Measurements from ENCODE around the gene PI4K2B.
"Not testable (repeated sequence)": the region's sequence is repeated elsewhere in the genome, so short reads cannot be mapped to it uniquely, and the experiment has no call there.

Gene PI4K2B

GRCh38 chr4:25253786-25254185 lies 20.0 kb downstream of the PI4K2B start:
- ATAC-seq; H3K27ac Mint-ChIP-seq; DNase-seq (ENCODE audit: low spot score in 2 of 2); H3K4me3 Mint-ChIP-seq; H3K9me3 Mint-ChIP-seq: not testable (repeated sequence)
- Mint-ChIP-seq H3K4me1 (peaks cover 20% of the 10 kb centered on the region), H3K36me3 (peaks cover 46% of the 10 kb centered on the region)

GRCh38 chr4:25258980-25259578 lies 25.2 kb downstream of the PI4K2B start:
- Mint-ChIP-seq H3K36me3 (peaks cover 98% of the 10 kb centered on the region), H3K27ac (no peak overlapping the region), H3K4me3 (no peak overlapping the region), H3K9me3 (no peaks in the 10 kb centered on the region), H3K4me1 (no peaks in the 10 kb centered on the region)
- DNase-seq (ENCODE audit: low spot score in 2 of 2) (no peak), ATAC-seq (no peak)

GRCh38 chr4:25271866-25272265 lies 38.0 kb downstream of the PI4K2B start:
- Mint-ChIP-seq H3K9me3 (no peaks in the 10 kb centered on the region), H3K4me3 (no peak overlapping the region), H3K36me3 (peaks cover 59% of the 10 kb centered on the region), H3K27ac (no peak overlapping the region), H3K4me1 (no peaks in the 10 kb centered on the region)
- ATAC-seq (no peak), DNase-seq (ENCODE audit: low spot score in 2 of 2) (no peak)

GRCh38 chr4:25280210-25280609 lies 46.4 kb downstream of the PI4K2B start:
- ATAC-seq: peak; percentile 44
- Mint-ChIP-seq H3K9me3 (no peaks in the 10 kb centered on the region), H3K36me3 (peaks cover 35% of the 10 kb centered on the region), H3K4me1 (no peaks in the 10 kb centered on the region), H3K4me3 (no peak overlapping the region), H3K27ac (no peak overlapping the region)
- DNase-seq (ENCODE audit: low spot score in 2 of 2): no peak

GRCh38 chr4:25283948-25284347 lies 50.1 kb downstream of the PI4K2B start:
- H3K4me3 Mint-ChIP-seq: no peak overlapping the region
- ATAC-seq (no peak), DNase-seq (ENCODE audit: low spot score in 2 of 2) (no peak)
- no peak overlapping the region for H3K27ac Mint-ChIP-seq
- H3K4me1 Mint-ChIP-seq: no peaks in the 10 kb centered on the region
- H3K36me3 Mint-ChIP-seq: peaks cover 14% of the 10 kb centered on the region
- peaks cover 10% of the 10 kb centered on the region for H3K9me3 Mint-ChIP-seq

GRCh38 chr4:25284466-25284865 lies 50.6 kb downstream of the PI4K2B start:
- H3K4me3 Mint-ChIP-seq: no peak overlapping the region
- ATAC-seq (no peak), DNase-seq (ENCODE audit: low spot score in 2 of 2) (no peak)
- peaks cover 9% of the 10 kb centered on the region for H3K36me3 Mint-ChIP-seq
- H3K27ac Mint-ChIP-seq: no peak overlapping the region
- no peaks in the 10 kb centered on the region for H3K4me1 Mint-ChIP-seq
- H3K9me3 Mint-ChIP-seq: peaks cover 10% of the 10 kb centered on the region

GRCh38 chr4:25290490-25291067 lies 56.7 kb downstream of the PI4K2B start:
- Mint-ChIP-seq H3K36me3 (no peaks in the 10 kb centered on the region), H3K4me3 (no peak overlapping the region), H3K9me3 (peaks cover 10% of the 10 kb centered on the region), H3K27ac (no peak overlapping the region), H3K4me1 (no peaks in the 10 kb centered on the region)
- ATAC-seq: no peak
- no peak for DNase-seq (ENCODE audit: low spot score in 2 of 2)

- no peak for DNase-seq (ENCODE audit: low spot score in 2 of 2)
- ATAC-seq: no peak
- Mint-ChIP-seq H3K4me3 (no peak overlapping the region), H3K4me1 (no peaks in the 10 kb centered on the region), H3K9me3 (peaks cover 10% of the 10 kb centered on the region), H3K27ac (no peak overlapping the region), H3K36me3 (no peaks in the 10 kb centered on the region)
These were observed 57.4 kb downstream of the PI4K2B start for GRCh38 chr4:25291158-25291733.

- no peak for DNase-seq (ENCODE audit: low spot score in 2 of 2)
- Mint-ChIP-seq H3K27ac (no peak overlapping the region), H3K4me3 (no peak overlapping the region), H3K9me3 (no peaks in the 10 kb centered on the region), H3K4me1 (no peaks in the 10 kb centered on the region), H3K36me3 (no peaks in the 10 kb centered on the region)
- no peak for ATAC-seq
These were observed 63.9 kb downstream of the PI4K2B start for GRCh38 chr4:25297528-25298242.

GRCh38 chr4:25299476-25300203 lies 65.8 kb downstream of the PI4K2B start:
- H3K4me1 Mint-ChIP-seq: no peaks in the 10 kb centered on the region
- H3K27ac Mint-ChIP-seq: no peak overlapping the region
- H3K9me3 Mint-ChIP-seq: no peaks in the 10 kb centered on the region
- no peaks in the 10 kb centered on the region for H3K36me3 Mint-ChIP-seq
- ATAC-seq: no peak
- DNase-seq (ENCODE audit: low spot score in 2 of 2): no peak
- H3K4me3 Mint-ChIP-seq: no peak overlapping the region

GRCh38 chr4:25301471-25301870 lies 67.6 kb downstream of the PI4K2B start:
- ATAC-seq: no peak
- Mint-ChIP-seq H3K4me3 (no peak overlapping the region), H3K4me1 (no peaks in the 10 kb centered on the region)

GRCh38 chr4:25302626-25303025 lies 68.8 kb downstream of the PI4K2B start:
- no peak for ATAC-seq
- H3K36me3 Mint-ChIP-seq: no peaks in the 10 kb centered on the region
- no peak overlapping the region for H3K4me3 Mint-ChIP-seq
- DNase-seq (ENCODE audit: low spot score in 2 of 2): no peak
- H3K27ac Mint-ChIP-seq: no peak overlapping the region
- H3K9me3 Mint-ChIP-seq: no peaks in the 10 kb centered on the region
- H3K4me1 Mint-ChIP-seq: no peaks in the 10 kb centered on the region

More at GRCh38 chr4:25301471-25301870, 67.6 kb downstream of the PI4K2B start:
- DNase-seq (ENCODE audit: low spot score in 2 of 2): no peak
- no peaks in the 10 kb centered on the region for H3K9me3 Mint-ChIP-seq
- H3K36me3 Mint-ChIP-seq: no peaks in the 10 kb centered on the region
- no peak overlapping the region for H3K27ac Mint-ChIP-seq

- no peak overlapping the region for H3K27ac Mint-ChIP-seq
- DNase-seq (ENCODE audit: low spot score in 2 of 2) (no peak), ATAC-seq (no peak)
- no peak overlapping the region for H3K4me3 Mint-ChIP-seq
- H3K4me1 Mint-ChIP-seq: no peaks in the 10 kb centered on the region
- no peaks in the 10 kb centered on the region for H3K36me3 Mint-ChIP-seq
- H3K9me3 Mint-ChIP-seq: no peaks in the 10 kb centered on the region
These were observed 69.7 kb downstream of the PI4K2B start for GRCh38 chr4:25303578-25303977.

GRCh38 chr4:25306518-25307057 lies 72.8 kb downstream of the PI4K2B start:
- no peak for DNase-seq (ENCODE audit: low spot score in 2 of 2)
- Mint-ChIP-seq H3K9me3 (no peaks in the 10 kb centered on the region), H3K27ac (no peak overlapping the region), H3K36me3 (no peaks in the 10 kb centered on the region), H3K4me3 (no peak overlapping the region), H3K4me1 (no peaks in the 10 kb centered on the region)
- no peak for ATAC-seq

- no peak overlapping the region for H3K4me3 Mint-ChIP-seq
- peak overlapping the region; percentile 54 for H3K27ac Mint-ChIP-seq
- DNase-seq (ENCODE audit: low spot score in 2 of 2) (no peak), ATAC-seq (no peak)
- peaks cover 3% of the 10 kb centered on the region for H3K36me3 Mint-ChIP-seq
- no peaks in the 10 kb centered on the region for H3K9me3 Mint-ChIP-seq
- peaks cover 2% of the 10 kb centered on the region for H3K4me1 Mint-ChIP-seq
These were observed 73.8 kb downstream of the PI4K2B start for GRCh38 chr4:25307596-25307995.

All from stimulated activated effector memory CD8-positive, alpha-beta T cell treated with anti-CD3 and anti-CD28 coated beads, Interleukin-12 subunit alpha, Interleukin-12 subunit beta, amount 100 ng/mL, for 72 hours (primary cell).